Brain microvascular endothelial cell (primary cell): Measurements from ENCODE around the gene AK8.

Source experiments
- DNase-seq: peaks from one replicate; pipeline ENCODE4 v3.0.0-alpha.2; 2020
- H3K27ac ChIP-seq: fragments of 250-450 bp; sonication (Bioruptor Pico); 2 replicates; pipeline ENCODE4 v1.5.1; 2020; ENCODE audit warnings: mild to moderate bottlenecking, moderate library complexity
- H3K27me3 ChIP-seq: fragments of 250-450 bp; sonication (Bioruptor Pico); replicated peaks from 2 replicates; pipeline ENCODE4 v1.5.1; 2020; ENCODE audit warnings: mild to moderate bottlenecking
- H3K36me3 ChIP-seq: fragments of 250-450 bp; sonication (Bioruptor Pico); replicated peaks from 2 replicates; pipeline ENCODE4 v1.5.1; 2020; ENCODE audit warnings: mild to moderate bottlenecking
- H3K4me3 ChIP-seq: 2 replicates; pipeline ENCODE4 v1.5.1; 2011; ENCODE audit warnings: low read depth, mild to moderate bottlenecking, control low read depth, low read length, moderate library complexity
- in situ Hi-C: cut with HindIII; loops from 2 replicates; pipeline ENCODE4 v1.10.0; 2017; ENCODE audit warnings: low sequenced_read_pairs, low pct_ligation_motif_present
- TF ChIP-seq, protein P1 (sequence below): IDR thresholded peaks from 2 replicates; pipeline ENCODE4 v1.5.1; 2011; ENCODE audit warnings: low read depth, mild to moderate bottlenecking, moderate library complexity, low read length, control low read depth, inconsistent platforms; ENCODE audit errors: missing control alignments

The AK8 gene

DNA sequence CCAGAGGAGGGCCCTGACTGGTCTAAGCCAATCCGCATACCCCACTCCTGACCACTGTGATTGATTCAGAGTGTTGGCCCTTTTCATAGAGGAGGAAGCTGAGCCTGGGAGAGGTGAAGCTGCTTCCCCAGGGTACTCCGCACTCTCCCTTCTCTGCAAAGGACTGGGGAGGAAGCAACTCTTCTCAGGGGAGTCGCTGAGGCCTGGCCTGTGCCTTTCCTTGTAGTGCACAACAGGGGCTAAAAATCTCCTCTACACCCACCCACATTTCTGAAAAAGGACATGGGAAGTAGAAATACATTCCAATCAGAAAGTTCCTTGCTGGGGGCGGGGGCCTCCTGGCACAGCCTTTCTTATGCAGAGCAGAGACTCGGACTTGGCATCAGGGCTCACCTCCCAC lies 22.2 kb downstream of the AK8 start:
- Histone ChIP-seq H3K36me3 (no peaks in the 10 kb centered on the region), H3K27ac (no peak overlapping the region), H3K27me3 (no peaks in the 10 kb centered on the region), H3K4me3 (no peak overlapping the region)
- DNase-seq: no peak
- in situ Hi-C loops: no loop called here
- TF ChIP-seq, protein P1, sequence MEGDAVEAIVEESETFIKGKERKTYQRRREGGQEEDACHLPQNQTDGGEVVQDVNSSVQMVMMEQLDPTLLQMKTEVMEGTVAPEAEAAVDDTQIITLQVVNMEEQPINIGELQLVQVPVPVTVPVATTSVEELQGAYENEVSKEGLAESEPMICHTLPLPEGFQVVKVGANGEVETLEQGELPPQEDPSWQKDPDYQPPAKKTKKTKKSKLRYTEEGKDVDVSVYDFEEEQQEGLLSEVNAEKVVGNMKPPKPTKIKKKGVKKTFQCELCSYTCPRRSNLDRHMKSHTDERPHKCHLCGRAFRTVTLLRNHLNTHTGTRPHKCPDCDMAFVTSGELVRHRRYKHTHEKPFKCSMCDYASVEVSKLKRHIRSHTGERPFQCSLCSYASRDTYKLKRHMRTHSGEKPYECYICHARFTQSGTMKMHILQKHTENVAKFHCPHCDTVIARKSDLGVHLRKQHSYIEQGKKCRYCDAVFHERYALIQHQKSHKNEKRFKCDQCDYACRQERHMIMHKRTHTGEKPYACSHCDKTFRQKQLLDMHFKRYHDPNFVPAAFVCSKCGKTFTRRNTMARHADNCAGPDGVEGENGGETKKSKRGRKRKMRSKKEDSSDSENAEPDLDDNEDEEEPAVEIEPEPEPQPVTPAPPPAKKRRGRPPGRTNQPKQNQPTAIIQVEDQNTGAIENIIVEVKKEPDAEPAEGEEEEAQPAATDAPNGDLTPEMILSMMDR: no peak

DNA sequence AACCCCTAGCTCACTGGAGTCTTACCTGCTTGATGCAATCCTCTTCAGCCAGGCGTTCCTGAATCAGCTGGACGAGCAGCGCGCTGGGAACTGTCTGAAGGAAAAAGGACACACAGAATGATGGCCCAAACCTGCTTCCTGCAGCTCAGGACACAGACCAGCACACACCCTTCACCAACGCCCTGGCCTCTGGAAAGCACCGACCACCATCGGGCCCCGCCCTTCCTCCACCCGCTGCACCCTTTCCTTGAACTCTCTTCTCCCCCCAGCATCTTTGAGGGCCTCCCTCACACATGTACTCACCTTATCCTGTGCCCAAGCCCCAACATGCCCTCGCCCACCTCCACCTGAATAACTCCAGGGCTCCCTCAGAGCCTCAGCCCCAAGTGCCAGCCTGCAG lies 23.3 kb downstream of the AK8 start:
- H3K27me3 ChIP-seq: no peaks in the 10 kb centered on the region
- DNase-seq: no peak
- no peak overlapping the region for H3K27ac ChIP-seq
- in situ Hi-C loops: no loop called here
- TF ChIP-seq, protein P1: no peak
- H3K4me3 ChIP-seq: no peak overlapping the region
- H3K36me3 ChIP-seq: no peaks in the 10 kb centered on the region

DNA sequence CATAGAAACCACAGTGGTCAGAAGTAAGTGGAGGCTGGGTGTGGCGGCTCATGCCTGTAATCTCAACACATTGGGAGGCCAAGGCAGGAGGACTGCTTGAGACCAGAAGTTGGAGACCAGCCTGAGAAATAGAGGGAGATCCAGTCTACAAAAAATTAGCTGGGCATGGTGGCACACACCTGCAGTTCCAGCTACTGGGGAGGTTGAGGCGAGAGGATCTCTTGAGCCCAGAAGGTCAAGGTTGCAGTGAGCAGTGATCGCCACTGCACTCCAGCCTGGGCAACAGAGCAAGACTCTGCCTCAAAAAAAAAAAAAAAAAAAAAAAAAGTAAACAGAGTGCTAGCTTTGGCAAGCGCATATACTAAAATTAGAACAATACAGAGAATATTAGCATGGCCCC lies 24.6 kb downstream of the AK8 start:
- DNase-seq: no peak
- Histone ChIP-seq H3K27me3 (no peaks in the 10 kb centered on the region), H3K36me3 (no peaks in the 10 kb centered on the region), H3K27ac (no peak overlapping the region), H3K4me3 (no peak overlapping the region)
- in situ Hi-C loops: no loop called here
- TF ChIP-seq, protein P1: no peak

DNA sequence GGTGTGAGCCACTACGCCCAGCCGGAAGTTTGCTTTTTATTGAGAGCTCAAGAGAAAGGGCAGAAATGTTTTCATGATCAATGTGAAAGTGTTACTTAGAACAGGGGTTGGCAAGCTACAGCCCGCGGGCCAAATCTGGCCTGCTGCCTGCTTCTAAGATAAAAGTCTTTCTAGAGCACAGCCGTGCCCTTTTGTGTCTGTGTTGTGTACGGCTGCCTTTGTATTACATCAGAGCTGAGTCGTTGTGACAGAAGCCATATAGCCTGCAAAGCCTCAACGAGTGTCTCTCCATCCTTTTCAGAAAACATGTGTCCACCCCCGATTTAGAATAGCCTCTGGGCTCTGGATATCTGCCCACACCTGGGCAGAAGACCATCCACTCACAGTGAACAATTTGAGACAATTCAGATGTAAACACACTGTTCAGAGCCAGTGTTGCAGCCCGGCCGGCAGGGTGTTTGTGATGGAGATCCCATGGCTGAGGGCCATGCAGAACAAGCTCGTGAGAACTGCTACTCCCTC lies 28.8 kb downstream of the AK8 start:
- Histone ChIP-seq H3K27ac (no peak overlapping the region), H3K27me3 (no peaks in the 10 kb centered on the region), H3K4me3 (no peak overlapping the region), H3K36me3 (no peaks in the 10 kb centered on the region)
- no peak for DNase-seq
- TF ChIP-seq, protein P1: no peak
- in situ Hi-C loops: no loop called here

DNA sequence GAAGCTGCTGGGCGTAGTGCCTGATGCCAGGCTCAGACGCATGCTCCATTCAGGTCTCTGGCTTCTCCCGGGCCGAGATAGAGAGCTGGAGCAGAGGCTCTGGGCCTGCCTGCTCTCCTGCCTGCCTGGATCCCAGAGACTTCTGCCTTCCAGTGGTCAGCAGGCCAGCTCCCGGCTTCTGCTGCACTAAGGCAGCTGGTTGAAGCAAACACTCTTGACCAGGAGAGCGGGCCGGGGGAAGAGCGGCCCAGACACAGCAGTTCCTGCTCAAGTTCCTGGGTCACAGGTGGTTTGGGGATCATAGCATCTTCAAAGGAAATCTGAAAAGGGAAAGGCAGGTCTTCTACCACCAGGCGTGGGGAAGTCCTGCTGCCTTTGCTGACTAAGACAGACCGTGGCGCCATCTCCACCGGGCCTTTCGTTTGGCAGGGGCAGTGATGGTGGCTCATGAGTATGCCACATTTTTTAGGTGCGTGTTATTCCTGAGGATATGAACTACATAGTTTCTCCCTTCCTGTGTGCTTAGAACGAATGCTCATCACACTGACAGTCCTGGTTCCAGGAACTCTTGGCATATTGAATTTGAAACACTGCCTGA lies 31.1 kb downstream of the AK8 start:
- no peak overlapping the region for H3K27ac ChIP-seq
- no peaks in the 10 kb centered on the region for H3K36me3 ChIP-seq
- no peaks in the 10 kb centered on the region for H3K27me3 ChIP-seq
- in situ Hi-C loops: no loop called here
- no peak for DNase-seq
- H3K4me3 ChIP-seq: no peak overlapping the region
- TF ChIP-seq, protein P1: no peak
